Breast epithelium (tissue), 3 donors: ENCODE results near the gene JUND.

Experiments
- POLR2AphosphoS5 ChIP-seq, 3 donors: sonication (generic); formaldehyde crosslinking; IDR thresholded peaks; one replicate each; pipeline ENCODE4 v1.6.1; 2017; ENCODE audit warnings: antibody characterized with exemption in 3 of 3
- TF ChIP-seq, protein P1 (sequence below), 3 donors: fragments of 450-650 bp; IDR thresholded peaks; one replicate each; pipeline ENCODE4 v1.5.1; 2016 to 2017; ENCODE audit warnings: antibody characterized with exemption in 3 of 3, mild to moderate bottlenecking in 3 of 3, moderate library complexity in 3 of 3

DNA sequence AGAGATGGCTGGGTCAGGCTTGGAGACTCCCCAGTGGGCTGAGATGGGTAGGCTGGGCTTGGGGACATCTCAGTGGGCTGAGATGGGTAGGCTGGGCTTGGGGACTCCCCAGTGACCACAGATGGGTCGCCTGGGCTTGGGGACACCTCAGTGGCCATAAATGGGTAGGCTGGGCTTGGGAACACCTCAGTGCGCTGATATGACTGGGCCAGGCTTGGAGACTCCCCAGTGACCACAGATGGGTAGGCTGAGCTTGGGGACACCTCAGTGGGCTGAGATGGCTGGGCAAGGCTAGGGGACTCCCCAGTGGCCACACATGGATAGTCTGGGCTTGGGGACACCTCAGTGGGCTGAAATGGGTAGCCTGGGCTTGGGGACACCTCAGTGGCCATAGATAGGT, 19.9 kb downstream of the JUND start:
- TF ChIP-seq, protein P1, sequence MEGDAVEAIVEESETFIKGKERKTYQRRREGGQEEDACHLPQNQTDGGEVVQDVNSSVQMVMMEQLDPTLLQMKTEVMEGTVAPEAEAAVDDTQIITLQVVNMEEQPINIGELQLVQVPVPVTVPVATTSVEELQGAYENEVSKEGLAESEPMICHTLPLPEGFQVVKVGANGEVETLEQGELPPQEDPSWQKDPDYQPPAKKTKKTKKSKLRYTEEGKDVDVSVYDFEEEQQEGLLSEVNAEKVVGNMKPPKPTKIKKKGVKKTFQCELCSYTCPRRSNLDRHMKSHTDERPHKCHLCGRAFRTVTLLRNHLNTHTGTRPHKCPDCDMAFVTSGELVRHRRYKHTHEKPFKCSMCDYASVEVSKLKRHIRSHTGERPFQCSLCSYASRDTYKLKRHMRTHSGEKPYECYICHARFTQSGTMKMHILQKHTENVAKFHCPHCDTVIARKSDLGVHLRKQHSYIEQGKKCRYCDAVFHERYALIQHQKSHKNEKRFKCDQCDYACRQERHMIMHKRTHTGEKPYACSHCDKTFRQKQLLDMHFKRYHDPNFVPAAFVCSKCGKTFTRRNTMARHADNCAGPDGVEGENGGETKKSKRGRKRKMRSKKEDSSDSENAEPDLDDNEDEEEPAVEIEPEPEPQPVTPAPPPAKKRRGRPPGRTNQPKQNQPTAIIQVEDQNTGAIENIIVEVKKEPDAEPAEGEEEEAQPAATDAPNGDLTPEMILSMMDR (IDR thresholded peaks at IDR 0.05) = no peak
- TF ChIP-seq POLR2AphosphoS5 (IDR thresholded peaks at IDR 0.05) = no peak
